ENCODE measurements around the gene TCP11L1. TPM values are rescaled to one million over a fixed set of nuclear protein-coding genes. Genes with fewer than 3 reads are reported as not detected.

The TCP11L1 gene
- total and polyA plus RNA-seq, 9 of the 15 experiments (the other 6 are each of a cell fraction or from before 2014, with no cell fraction given), result 1.6 to 15.3 (median 5.4) TPM

DNA sequence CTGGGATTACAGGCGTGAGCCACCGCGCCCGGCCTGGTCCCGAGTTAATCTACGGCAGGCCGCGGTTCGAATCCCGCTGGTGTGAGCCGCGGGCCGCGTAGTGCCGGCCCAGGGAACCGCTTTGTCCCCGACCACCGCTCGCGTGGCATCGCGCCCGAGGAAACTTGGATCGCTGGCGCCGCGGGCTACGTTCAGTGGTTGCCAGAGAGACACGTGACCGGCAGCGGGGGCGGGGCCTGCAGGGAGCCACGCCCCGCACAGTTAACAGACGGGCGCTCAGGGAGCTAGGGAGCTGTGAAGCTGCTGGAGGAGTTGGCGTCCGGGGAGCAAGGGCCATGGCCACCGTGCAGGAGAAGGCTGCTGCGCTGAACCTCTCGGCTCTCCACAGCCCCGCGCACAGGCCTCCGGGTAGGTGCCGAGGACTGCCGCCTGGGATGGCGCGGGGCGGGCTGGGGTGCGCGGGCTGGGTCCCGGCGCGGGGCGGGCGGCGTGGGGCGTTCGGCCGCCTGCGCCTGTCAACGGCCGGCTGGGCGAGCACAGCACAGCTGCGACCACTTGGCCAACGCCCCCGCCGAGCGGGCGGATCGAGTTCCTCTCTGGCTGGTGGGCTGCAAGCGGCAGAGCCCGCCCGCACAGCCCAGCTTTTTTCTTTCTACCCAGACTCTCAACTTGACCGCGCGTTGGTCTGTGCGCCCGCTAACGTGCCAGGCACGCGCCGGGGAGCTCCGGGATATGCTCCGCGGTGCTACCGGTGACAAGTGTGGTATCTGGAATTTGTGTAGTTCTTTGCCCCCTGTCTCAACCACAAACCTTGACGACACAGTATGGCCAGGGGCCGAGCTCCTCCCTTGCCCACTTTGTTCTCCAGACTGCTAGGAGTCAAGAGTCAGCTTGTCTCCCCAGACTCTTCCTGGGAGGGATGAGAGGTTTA lies 23.5 kb upstream of the TCP11L1 start, which contains the start of gene DEPDC7 (continued):
- TF ChIP-seq TBP (optimal IDR thresholded peaks at IDR 0.05; ENCODE audit: low read depth, low read length) (peak; percentile 84), ZNF584 (CRISPR knock-in tag; IDR thresholded peaks at IDR 0.05; ENCODE audit: low read depth) (no peak), TCFL5 (CRISPR knock-in tag; conservative IDR thresholded peaks at IDR 0.05) (no peak), BRD9 (IDR thresholded peaks at IDR 0.05; ENCODE audit: low read depth, partially characterized antibody) (no peak), MED1 (CRISPR knock-in tag; IDR thresholded peaks at IDR 0.05; ENCODE audit: borderline replicate concordance) (no peak), ERF (CRISPR knock-in tag; IDR thresholded peaks at IDR 0.05) (0 out of 2 replicates have a peak, but pooled peaks have one; percentile 38), HIVEP1 (CRISPR knock-in tag; IDR thresholded peaks at IDR 0.05) (no peak), ZNF239 (CRISPR knock-in tag; IDR thresholded peaks at IDR 0.05) (peak; percentile 38; the same call in 1 of the 2 replicates), NFIC (IDR thresholded peaks at IDR 0.05) (peak; percentile 35), TAF1 (IDR thresholded peaks at IDR 0.05; ENCODE audit: control insufficient read depth, extremely low read depth, insufficient read depth, low read length, severe bottlenecking) (peak; percentile 74), FOXK2 (conservative IDR thresholded peaks at IDR 0.05 in 1 of 2, IDR thresholded peaks at IDR 0.05 in 1 of 2; ENCODE audit: low read depth in 2 of 2) (no peak), HNRNPLL (IDR thresholded peaks at IDR 0.05; ENCODE audit: low read depth, low read length, poor library complexity, severe bottlenecking) (peak; percentile 41), ZKSCAN3 (CRISPR knock-in tag; IDR thresholded peaks at IDR 0.05) (no peak), ZC3H4 (CRISPR knock-in tag; IDR thresholded peaks at IDR 0.05; ENCODE audit: borderline replicate concordance) (no peak), XRCC3 (IDR thresholded peaks at IDR 0.05) (no peak), CBX8 (IDR thresholded peaks at IDR 0.05; ENCODE audit: borderline replicate concordance, extremely low read depth, low read depth, low read length, poor library complexity, severe bottlenecking) (no peak), GABPB1 (CRISPR knock-in tag; IDR thresholded peaks at IDR 0.05) (no peak), ZNF354B (CRISPR knock-in tag; IDR thresholded peaks at IDR 0.05) (no peak), ZNF224 (CRISPR knock-in tag; IDR thresholded peaks at IDR 0.05) (no peak; the same call in 1 of the 2 replicates), PML (IDR thresholded peaks at IDR 0.05; ENCODE audit: low read length) (no peak), CCNT2 (IDR thresholded peaks at IDR 0.05; ENCODE audit: borderline replicate concordance, extremely low read depth, insufficient read length, low read depth, low read length) (no peak), ZKSCAN8 (CRISPR knock-in tag; IDR thresholded peaks at IDR 0.05) (no peak)
- TF ChIP-seq, protein P1, sequence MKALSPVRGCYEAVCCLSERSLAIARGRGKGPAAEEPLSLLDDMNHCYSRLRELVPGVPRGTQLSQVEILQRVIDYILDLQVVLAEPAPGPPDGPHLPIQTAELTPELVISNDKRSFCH (CRISPR knock-in tag; IDR thresholded peaks at IDR 0.05), result no peak
- TF ChIP-seq, protein P1 (tag; IDR thresholded peaks at IDR 0.05), result no peak
- TF ChIP-seq, protein P2, sequence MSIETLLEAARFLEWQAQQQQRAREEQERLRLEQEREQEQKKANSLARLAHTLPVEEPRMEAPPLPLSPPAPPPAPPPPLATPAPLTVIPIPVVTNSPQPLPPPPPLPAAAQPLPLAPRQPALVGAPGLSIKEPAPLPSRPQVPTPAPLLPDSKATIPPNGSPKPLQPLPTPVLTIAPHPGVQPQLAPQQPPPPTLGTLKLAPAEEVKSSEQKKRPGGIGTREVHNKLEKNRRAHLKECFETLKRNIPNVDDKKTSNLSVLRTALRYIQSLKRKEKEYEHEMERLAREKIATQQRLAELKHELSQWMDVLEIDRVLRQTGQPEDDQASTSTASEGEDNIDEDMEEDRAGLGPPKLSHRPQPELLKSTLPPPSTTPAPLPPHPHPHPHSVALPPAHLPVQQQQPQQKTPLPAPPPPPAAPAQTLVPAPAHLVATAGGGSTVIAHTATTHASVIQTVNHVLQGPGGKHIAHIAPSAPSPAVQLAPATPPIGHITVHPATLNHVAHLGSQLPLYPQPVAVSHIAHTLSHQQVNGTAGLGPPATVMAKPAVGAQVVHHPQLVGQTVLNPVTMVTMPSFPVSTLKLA (conservative IDR thresholded peaks at IDR 0.05), result peak; percentile 63 to 73
- TF ChIP-seq, protein P3, sequence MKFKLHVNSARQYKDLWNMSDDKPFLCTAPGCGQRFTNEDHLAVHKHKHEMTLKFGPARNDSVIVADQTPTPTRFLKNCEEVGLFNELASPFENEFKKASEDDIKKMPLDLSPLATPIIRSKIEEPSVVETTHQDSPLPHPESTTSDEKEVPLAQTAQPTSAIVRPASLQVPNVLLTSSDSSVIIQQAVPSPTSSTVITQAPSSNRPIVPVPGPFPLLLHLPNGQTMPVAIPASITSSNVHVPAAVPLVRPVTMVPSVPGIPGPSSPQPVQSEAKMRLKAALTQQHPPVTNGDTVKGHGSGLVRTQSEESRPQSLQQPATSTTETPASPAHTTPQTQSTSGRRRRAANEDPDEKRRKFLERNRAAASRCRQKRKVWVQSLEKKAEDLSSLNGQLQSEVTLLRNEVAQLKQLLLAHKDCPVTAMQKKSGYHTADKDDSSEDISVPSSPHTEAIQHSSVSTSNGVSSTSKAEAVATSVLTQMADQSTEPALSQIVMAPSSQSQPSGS (CRISPR knock-in tag; IDR thresholded peaks at IDR 0.05), result no peak
